GM12878 (cell line): ENCODE results near the gene HOXD11. TPM values are rescaled to one million over a fixed set of nuclear protein-coding genes. Genes with fewer than 3 reads are reported as not detected.

Experiments used
- ATAC-seq: fragments of 200-7000 bp; cut with Tn5 transposase; 3 replicates; pipeline ENCODE4 v1.9.1; 2020; ENCODE audit warnings: mild to moderate bottlenecking, moderate library complexity
- BruUV-seq: library from RNA; stranded (reverse); fragments of 400-500 nt; replicated peaks from 2 replicates; lab custom pipeline; 2021; lab: Mats Ljungman, UMichigan
- CTCF ChIA-PET: fragments of 300-600 bp; sonication (Branson Sonifier 250); formaldehyde crosslinking; extraction: SDS; loops from one replicate; lab custom pipeline; 2021; ENCODE audit warnings: inconsistent platforms; lab: Yijun Ruan, JAX
- POLR2A ChIA-PET: fragments of 350-600 bp; formaldehyde crosslinking; extraction: SDS; loops from one replicate; lab custom pipeline; 2021; ENCODE audit warnings: inconsistent platforms; lab: Charles Lee
- RAD21 ChIA-PET: fragments of 300-600 bp; sonication (Branson Sonifier 250); formaldehyde crosslinking; loops from one replicate; lab custom pipeline; 2023; ENCODE audit warnings: antibody characterized with exemption; ENCODE audit not compliant: unreplicated experiment; lab: Charles Lee
- SMC1A ChIA-PET: fragments of 300-600 bp; sonication (Branson Sonifier 250); formaldehyde crosslinking; loops from one replicate; lab custom pipeline; 2023; ENCODE audit not compliant: unreplicated experiment, uncharacterized antibody; lab: Charles Lee
- DNase-seq: peaks from one replicate; pipeline ENCODE4 v3.0.0-alpha.2; 2011; ENCODE audit warnings: low read depth, low spot score
- FAIRE-seq: peaks from 3 replicates; lab custom pipeline; 2011; peaks lifted over from hg19 to GRCh38; lab: Jason Lieb, UNC
- H2AFZ ChIP-seq: 2 replicates; pipeline ENCODE4 v1.6.0; 2011; ENCODE audit warnings: low read depth, low read length, control low read depth; ENCODE audit not compliant: control insufficient read depth
- H3K27ac ChIP-seq: 2 replicates; pipeline ENCODE4 v1.5.1; 2011; ENCODE audit warnings: control low read depth; ENCODE audit not compliant: control insufficient read depth, insufficient read depth
- H3K27me3 ChIP-seq, 2 experiments: replicated peaks in 1 of 2; 2 replicates each; pipeline versions ENCODE4 v1.6.0 to v1.6.1; 2011; ENCODE audit warnings: low read length in 1 of 2; ENCODE audit not compliant: control insufficient read depth in 2 of 2, insufficient read depth in 2 of 2
- H3K36me3 ChIP-seq, 2 experiments: 2 replicates each; pipeline ENCODE4 v1.5.1; 2011; ENCODE audit warnings: low read length in 1 of 2; ENCODE audit not compliant: control insufficient read depth in 2 of 2, insufficient read depth in 2 of 2
- H3K4me1 ChIP-seq: 2 replicates; pipeline ENCODE4 v1.6.1; 2011; ENCODE audit warnings: mild to moderate bottlenecking, low read length, moderate library complexity, mixed read lengths; ENCODE audit not compliant: control insufficient read depth, insufficient read depth
- H3K4me2 ChIP-seq: 2 replicates; pipeline ENCODE4 v1.6.0; 2011; ENCODE audit warnings: control low read depth; ENCODE audit not compliant: control insufficient read depth, insufficient read depth
- H3K4me3 ChIP-seq: fragments of 200-600 bp; sonication (generic); 2 replicates; pipeline ENCODE4 v1.5.1; 2016
- H3K79me2 ChIP-seq: 2 replicates; pipeline ENCODE4 v1.6.0; 2011; ENCODE audit warnings: low read length; ENCODE audit not compliant: control insufficient read depth, insufficient read depth
- H3K9ac ChIP-seq: 2 replicates; pipeline ENCODE4 v1.8.0; 2011; ENCODE audit warnings: low read length, control low read depth, mixed read lengths; ENCODE audit not compliant: control insufficient read depth, insufficient read depth
- H3K9me3 ChIP-seq: replicated peaks from 3 replicates; pipeline ENCODE4 v1.5.1; 2011; ENCODE audit warnings: mild to moderate bottlenecking, low read length; ENCODE audit not compliant: control insufficient read depth, insufficient read depth
- H4K20me1 ChIP-seq: 2 replicates; pipeline ENCODE4 v1.6.0; 2011; ENCODE audit not compliant: control insufficient read depth, insufficient read depth
- CREB1 ChIP-seq: IDR thresholded peaks from 2 replicates; pipeline ENCODE4 v1.6.1; 2012; ENCODE audit warnings: low read depth, mild to moderate bottlenecking, inconsistent platforms
- EED ChIP-seq: sonication (generic); IDR thresholded peaks from 2 replicates; pipeline ENCODE4 v1.6.1; 2016; ENCODE audit warnings: antibody characterized with exemption, low read depth
- ETV6 ChIP-seq, 2 experiments: fragments of 450-650 bp in 1 of 2; IDR thresholded peaks in 1 of 2; conservative IDR thresholded peaks in 1 of 2; 2 replicates each; pipeline ENCODE4 v1.6.1; 2014; ENCODE audit warnings: antibody characterized with exemption in 1 of 2, borderline replicate concordance in 1 of 2, low read depth in 1 of 2, mild to moderate bottlenecking in 1 of 2, moderate library complexity in 1 of 2
- HDAC2 ChIP-seq: fragments of 200-600 bp; sonication (generic); IDR thresholded peaks from 2 replicates; pipeline ENCODE4 v1.6.1; 2017
- MYB ChIP-seq: fragments of 150-350 bp; IDR thresholded peaks from 2 replicates; pipeline ENCODE4 v1.6.1; 2014; ENCODE audit warnings: mild to moderate bottlenecking, low read depth, low read length, borderline replicate concordance
- NR2C2 ChIP-seq: IDR thresholded peaks from 2 replicates; pipeline ENCODE4 v1.6.1; 2011; ENCODE audit warnings: borderline replicate concordance, low read depth; ENCODE audit not compliant: control insufficient read depth, insufficient read length
- SP1 ChIP-seq: IDR thresholded peaks from one replicate; pipeline ENCODE4 v1.6.1; 2011; ENCODE audit warnings: low read depth, low read length
- TARDBP ChIP-seq: IDR thresholded peaks from 2 replicates; pipeline ENCODE4 v1.6.1; 2016; ENCODE audit warnings: borderline replicate concordance
- TCF12 ChIP-seq: IDR thresholded peaks from 2 replicates; pipeline ENCODE4 v1.6.1; 2011; ENCODE audit warnings: low read depth, mild to moderate bottlenecking, low read length
- ZNF217 ChIP-seq: fragments of 450-650 bp; IDR thresholded peaks from 2 replicates; pipeline ENCODE4 v1.6.1; 2017; ENCODE audit warnings: antibody characterized with exemption, mild to moderate bottlenecking
- WGBS: methylation state at CpG from one replicate; pipeline ENCODE4 v1.1.6; 2016; ENCODE audit warnings: low lambda C conversion rate; ENCODE audit not compliant: insufficient replicate concordance, insufficient coverage; ENCODE audit errors: missing lambda C conversion rate; 5-methylcytosine and 5-hydroxymethylcytosine counted together
- in situ Hi-C: fragments of 300-500 bp; cut with MboI; formaldehyde crosslinking; loops from 9 replicates; pipeline ENCODE4 v1.14.3; 2018; ENCODE audit warnings: mixed read lengths
- intact Hi-C: fragments of 100-400 bp; cut with micrococcal nuclease; formaldehyde crosslinking; loops from one replicate; pipeline ENCODE4 v1.14.2; 2022; ENCODE audit not compliant: unreplicated experiment
- polyA plus RNA-seq, 11 experiments: library from polyadenylated mRNA; depleted of rRNA in 4 of 11; unstranded in 6 of 11; stranded (reverse) in 5 of 11; fragments of >200 nt; fragmentation: Nextera tagmentation in 4 of 11; fragmentation: Illumina TruSeq in 1 of 11; extraction: Ambion mirVana in 4 of 11; extraction: Trizol in 1 of 11; gene quantifications; 1 replicate in 1 of 11; 2 replicates in 10 of 11; pipeline versions ENCODE4 v1.2.1 to v1.2.3, GENCODE V29; 2011 to 2016; ENCODE audit warnings: inconsistent platforms in 2 of 11, missing spikeins in 2 of 11, low read depth in 1 of 11
- total RNA-seq, 4 experiments: library from RNA; depleted of rRNA in 3 of 4; stranded (reverse); fragments of >200 nt in 3 of 4; fragmentation: Illumina TruSeq in 1 of 4; extraction: Trizol in 1 of 4; gene quantifications; 2 replicates each; pipeline versions ENCODE4 v1.2.1 to v1.2.3, GENCODE V29; 2013 to 2021
- TF ChIP-seq, protein P1 (sequence below): fragments of 450-650 bp; IDR thresholded peaks from 2 replicates; pipeline ENCODE4 v1.6.1; 2017; ENCODE audit warnings: mild to moderate bottlenecking, moderate library complexity

Gene HOXD11
- total and polyA plus RNA-seq, 10 of the 15 experiments (the other 5 are each of a cell fraction or from before 2014, with no cell fraction given): not detected

- ChIA-PET RAD21 (no interaction called here), POLR2A (no interaction called here), SMC1A (no interaction called here), CTCF (interaction anchor here (0.8 to 2.0 kb wide), 2 partner anchors 22 to 386 kb away, joined by 3 to 5 read pairs; no protein-coding TSS in a partner anchor)
- intact Hi-C loops (no loop called here), in situ Hi-C loops (no loop called here)
- Histone ChIP-seq H3K79me2 (no peaks in the 10 kb centered on the region), H3K27me3 (peaks cover 6 to 33% of the 10 kb centered on the region in 2 experiments), H3K4me2 (no peak overlapping the region), H4K20me1 (no peaks in the 10 kb centered on the region), H3K9me3 (peaks cover 8% of the 10 kb centered on the region; the same call in 2 of the 3 replicates), H3K4me1 (no peaks in the 10 kb centered on the region), H3K36me3 (no peaks in the 10 kb centered on the region), H3K4me3 (no peak overlapping the region), H2AFZ (no peak overlapping the region), H3K9ac (no peak overlapping the region), H3K27ac (no peak overlapping the region)
- 6% methylated on average over 7 of the region's 7 CpGs for WGBS
- DNase-seq (no peak), FAIRE-seq (no peak), ATAC-seq (no peak)
- TF ChIP-seq ETV6 (conservative IDR thresholded peaks at IDR 0.05 in 1 of 2, IDR thresholded peaks at IDR 0.05 in 1 of 2; ENCODE audit: borderline replicate concordance in 1 of 2, low read depth in 1 of 2) (no peak), TCF12 (no peak), HDAC2 (no peak), MYB (no peak), EED (no peak), ZNF217 (no peak), SP1 (no peak), CREB1 (no peak), NR2C2 (no peak), TARDBP (no peak)
- TF ChIP-seq, protein P1, sequence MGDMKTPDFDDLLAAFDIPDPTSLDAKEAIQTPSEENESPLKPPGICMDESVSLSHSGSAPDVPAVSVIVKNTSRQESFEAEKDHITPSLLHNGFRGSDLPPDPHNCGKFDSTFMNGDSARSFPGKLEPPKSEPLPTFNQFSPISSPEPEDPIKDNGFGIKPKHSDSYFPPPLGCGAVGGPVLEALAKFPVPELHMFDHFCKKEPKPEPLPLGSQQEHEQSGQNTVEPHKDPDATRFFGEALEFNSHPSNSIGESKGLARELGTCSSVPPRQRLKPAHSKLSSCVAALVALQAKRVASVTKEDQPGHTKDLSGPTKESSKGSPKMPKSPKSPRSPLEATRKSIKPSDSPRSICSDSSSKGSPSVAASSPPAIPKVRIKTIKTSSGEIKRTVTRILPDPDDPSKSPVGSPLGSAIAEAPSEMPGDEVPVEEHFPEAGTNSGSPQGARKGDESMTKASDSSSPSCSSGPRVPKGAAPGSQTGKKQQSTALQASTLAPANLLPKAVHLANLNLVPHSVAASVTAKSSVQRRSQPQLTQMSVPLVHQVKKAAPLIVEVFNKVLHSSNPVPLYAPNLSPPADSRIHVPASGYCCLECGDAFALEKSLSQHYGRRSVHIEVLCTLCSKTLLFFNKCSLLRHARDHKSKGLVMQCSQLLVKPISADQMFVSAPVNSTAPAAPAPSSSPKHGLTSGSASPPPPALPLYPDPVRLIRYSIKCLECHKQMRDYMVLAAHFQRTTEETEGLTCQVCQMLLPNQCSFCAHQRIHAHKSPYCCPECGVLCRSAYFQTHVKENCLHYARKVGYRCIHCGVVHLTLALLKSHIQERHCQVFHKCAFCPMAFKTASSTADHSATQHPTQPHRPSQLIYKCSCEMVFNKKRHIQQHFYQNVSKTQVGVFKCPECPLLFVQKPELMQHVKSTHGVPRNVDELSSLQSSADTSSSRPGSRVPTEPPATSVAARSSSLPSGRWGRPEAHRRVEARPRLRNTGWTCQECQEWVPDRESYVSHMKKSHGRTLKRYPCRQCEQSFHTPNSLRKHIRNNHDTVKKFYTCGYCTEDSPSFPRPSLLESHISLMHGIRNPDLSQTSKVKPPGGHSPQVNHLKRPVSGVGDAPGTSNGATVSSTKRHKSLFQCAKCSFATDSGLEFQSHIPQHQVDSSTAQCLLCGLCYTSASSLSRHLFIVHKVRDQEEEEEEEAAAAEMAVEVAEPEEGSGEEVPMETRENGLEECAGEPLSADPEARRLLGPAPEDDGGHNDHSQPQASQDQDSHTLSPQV: no peak
- BruUV-seq: no TSS peak
Observed at GRCh38 chr2:176076063-176076462, 31.0 kb upstream of the HOXD11 start.
